ENCODE measurements around the gene SLC66A2. TPM values are rescaled to one million over a fixed set of nuclear protein-coding genes. Genes with fewer than 3 reads are reported as not detected.
"Not testable (repeated sequence)": the region's sequence is repeated elsewhere in the genome, so short reads cannot be mapped to it uniquely, and the experiment has no call there.

SLC66A2 gene
- total RNA-seq, result 65.2 TPM

GRCh38 chr18:79951545-79952455, at the start of gene SLC66A2:
Gene SLC66A2, minus strand, starts transcription at chr18:79951653. Its CDS starts 727 bp downstream, at chr18:79950926.
- ATAC-seq (peak; percentile 89), DNase-seq (ENCODE audit: low spot score) (peak; percentile 98)
- intact Hi-C loops (cut with DNase I), result no loop called here

- DNase-seq (ENCODE audit: low spot score) (no peak), ATAC-seq (no peak)
- intact Hi-C loops (cut with DNase I), result no loop called here
Observed at GRCh38 chr18:80000877-80001276, 49.4 kb upstream of the SLC66A2 start.

DNA sequence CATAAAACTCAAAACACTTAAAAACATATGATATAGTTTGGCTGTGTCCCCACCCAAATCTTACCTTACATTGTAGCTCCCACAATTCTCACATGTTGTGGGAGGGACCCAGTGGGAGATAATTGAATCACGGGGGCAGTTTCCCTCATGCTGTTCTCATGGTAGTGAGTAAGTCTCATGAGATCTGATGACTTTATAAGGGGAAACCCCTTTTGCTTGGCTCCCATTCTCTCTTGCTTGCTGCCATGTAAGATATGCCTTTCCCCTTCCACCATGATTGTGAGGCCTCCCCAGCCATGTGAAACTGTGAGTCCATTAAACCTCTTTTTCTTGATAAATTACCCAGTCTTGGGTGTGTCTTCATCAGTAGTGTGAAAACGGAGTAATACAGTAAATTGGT, 48.2 kb upstream of the SLC66A2 start:
- intact Hi-C loops (cut with DNase I); ATAC-seq; DNase-seq (ENCODE audit: low spot score): not testable (repeated sequence)

GRCh38 chr18:79991494-79991893, 40.0 kb upstream of the SLC66A2 start:
- ATAC-seq (no peak), DNase-seq (ENCODE audit: low spot score) (no peak)
- intact Hi-C loops (cut with DNase I), result no loop called here

- intact Hi-C loops (cut with DNase I), result no loop called here
- peak; percentile 69 for DNase-seq (ENCODE audit: low spot score)
- peak; percentile 18 for ATAC-seq
Observed at GRCh38 chr18:79989195-79989497, 37.7 kb upstream of the SLC66A2 start.

GRCh38 chr18:79988451-79989194, 37.2 kb upstream of the SLC66A2 start, which contains the start of gene TXNL4A:
Gene TXNL4A, minus strand, starts transcription at chr18:79988563. Its CDS starts 171 bp downstream, at chr18:79988392.
- DNase-seq (ENCODE audit: low spot score) (peak; percentile 91), ATAC-seq (peak; percentile 98)
- intact Hi-C loops (cut with DNase I), result no loop called here

GRCh38 chr18:79988071-79988450, 36.6 kb upstream of the SLC66A2 start:
- peak; percentile 65 for ATAC-seq
- intact Hi-C loops (cut with DNase I), result no loop called here
- peak; percentile 79 for DNase-seq (ENCODE audit: low spot score)

DNA sequence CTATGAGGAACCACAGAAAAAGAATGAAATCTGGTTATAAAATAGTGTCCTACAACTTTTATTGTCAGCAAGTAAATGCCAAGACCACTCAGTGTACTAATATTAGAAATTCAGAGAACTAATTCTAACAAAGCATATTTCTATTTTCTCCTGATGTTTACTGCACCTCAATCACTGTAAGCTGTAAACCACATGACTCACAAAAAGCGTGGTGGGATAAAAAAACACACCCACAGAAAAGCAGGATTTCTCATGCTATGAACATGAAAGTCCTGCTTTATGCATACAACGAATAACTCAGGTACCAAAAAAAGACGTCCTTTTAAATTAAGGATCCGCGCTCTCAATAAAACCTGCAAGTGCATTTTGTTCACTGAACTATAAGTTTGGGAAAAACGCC, 36.1 kb upstream of the SLC66A2 start:
- intact Hi-C loops (cut with DNase I), result no loop called here
- no peak for DNase-seq (ENCODE audit: low spot score)
- ATAC-seq, result no peak

DNA sequence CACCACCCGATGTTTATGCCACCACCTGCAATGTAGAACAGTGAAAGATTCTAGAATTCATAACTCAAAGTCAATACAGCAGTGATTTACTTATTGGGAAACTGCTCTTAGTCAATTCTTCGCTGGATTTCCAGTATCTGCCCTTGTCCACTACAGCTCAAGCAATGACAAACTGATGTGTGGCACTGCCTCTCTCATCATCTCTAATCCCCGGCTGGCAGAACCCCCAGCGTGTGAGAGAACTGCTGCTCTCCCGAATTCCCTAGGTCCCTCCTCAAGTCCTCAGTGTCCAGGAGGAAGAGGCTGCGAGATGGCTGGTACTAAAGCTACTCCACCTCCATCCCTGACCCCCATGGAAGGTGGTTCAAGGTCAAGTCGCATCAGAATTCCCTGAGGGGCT, 35.3 kb upstream of the SLC66A2 start:
- DNase-seq (ENCODE audit: low spot score), result no peak
- intact Hi-C loops (cut with DNase I), result no loop called here
- ATAC-seq, result no peak

DNA sequence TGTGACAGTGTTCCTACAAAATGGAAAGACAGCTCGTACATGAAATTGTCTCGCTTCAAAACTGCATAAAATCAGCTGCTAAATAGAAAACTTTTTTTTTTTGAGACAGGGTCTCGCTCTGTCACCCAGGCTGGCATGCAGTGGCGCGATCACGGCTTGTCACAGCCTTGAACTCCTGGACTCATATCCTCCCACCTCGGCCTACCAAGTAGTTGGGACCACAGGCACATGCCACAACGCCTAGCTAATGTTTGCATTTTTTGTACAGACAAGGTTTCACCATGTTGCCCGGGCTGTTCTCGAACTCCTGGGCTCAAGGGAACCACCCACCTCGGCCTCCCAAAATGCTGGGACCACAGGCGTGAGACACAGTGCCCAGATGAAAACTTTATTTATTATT, 33.7 kb upstream of the SLC66A2 start:
- ATAC-seq (no peak), DNase-seq (ENCODE audit: low spot score) (no peak)
- intact Hi-C loops (cut with DNase I), result no loop called here

GRCh38 chr18:79983793-79984192, 32.3 kb upstream of the SLC66A2 start:
- DNase-seq (ENCODE audit: low spot score) (no peak), ATAC-seq (no peak)
- intact Hi-C loops (cut with DNase I), result no loop called here

DNA sequence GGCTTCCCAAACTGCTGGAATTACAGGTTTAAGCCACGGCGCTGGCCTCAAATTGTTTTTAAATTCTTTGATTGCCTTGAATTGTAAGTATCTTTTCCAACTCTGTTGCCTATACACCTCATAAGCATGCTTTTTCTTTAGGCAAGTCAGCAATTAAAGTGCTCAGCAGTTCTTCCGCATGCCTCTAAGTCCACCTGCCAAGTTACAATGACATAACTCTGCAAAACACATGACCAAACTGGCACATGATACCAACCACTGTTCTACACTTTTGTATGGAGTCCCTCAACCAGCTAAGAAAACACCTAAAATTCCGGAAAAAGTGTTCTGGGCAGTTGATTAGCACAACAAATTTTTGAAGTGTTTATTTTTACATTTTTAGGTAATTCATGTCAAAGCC, 31.8 kb upstream of the SLC66A2 start:
- intact Hi-C loops (cut with DNase I), result no loop called here
- no peak for ATAC-seq
- no peak for DNase-seq (ENCODE audit: low spot score)

DNA sequence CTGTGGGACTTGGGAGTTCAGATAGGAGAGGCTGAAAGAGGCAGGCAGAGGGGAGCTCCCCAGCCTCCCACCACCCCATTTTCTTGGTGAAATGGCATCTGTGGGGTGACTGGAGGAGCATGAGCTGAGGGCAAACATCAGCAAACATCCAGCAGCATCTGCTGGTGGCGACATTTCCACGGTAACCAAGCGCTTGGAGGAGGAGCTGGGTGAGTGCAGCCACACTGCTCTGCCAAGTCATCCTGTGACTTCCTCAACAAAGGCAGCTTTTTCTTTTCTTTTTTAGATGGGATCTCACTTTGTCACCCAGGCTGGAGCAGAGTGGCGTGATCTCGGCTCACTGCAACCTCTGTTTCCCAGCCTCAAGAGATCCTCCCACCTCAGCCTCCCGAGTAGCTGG, 31.3 kb upstream of the SLC66A2 start:
- ATAC-seq (no peak), DNase-seq (ENCODE audit: low spot score) (no peak)
- intact Hi-C loops (cut with DNase I), result no loop called here

DNA sequence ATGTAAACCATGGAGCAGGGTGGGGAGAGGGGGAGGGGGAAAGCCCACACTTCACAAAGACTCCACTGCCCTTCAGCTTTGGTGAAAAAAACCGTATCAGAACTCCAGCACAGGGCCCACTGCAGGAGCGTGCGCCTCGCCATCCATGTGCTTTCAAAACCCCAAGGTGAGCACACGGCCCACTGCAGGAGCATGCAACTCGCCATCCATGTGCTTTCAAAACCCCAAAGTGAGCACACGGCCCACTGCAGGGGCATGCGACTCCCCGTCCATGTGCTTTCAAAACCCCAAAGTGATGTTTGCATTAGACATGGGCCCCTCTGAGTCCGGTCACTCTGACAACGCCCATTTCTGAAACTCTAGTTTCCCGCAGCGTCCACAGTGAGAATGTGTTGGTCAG, 29.1 kb upstream of the SLC66A2 start:
- intact Hi-C loops (cut with DNase I), result no loop called here
- DNase-seq (ENCODE audit: low spot score) (no peak), ATAC-seq (no peak)

- intact Hi-C loops (cut with DNase I), result no loop called here
- DNase-seq (ENCODE audit: low spot score), result no peak
- no peak for ATAC-seq
Observed at GRCh38 chr18:79979843-79980242, 28.4 kb upstream of the SLC66A2 start.

GRCh38 chr18:79975985-79976680, 24.7 kb upstream of the SLC66A2 start:
- DNase-seq (ENCODE audit: low spot score) (no peak), ATAC-seq (no peak)
- intact Hi-C loops (cut with DNase I), result no loop called here

DNA sequence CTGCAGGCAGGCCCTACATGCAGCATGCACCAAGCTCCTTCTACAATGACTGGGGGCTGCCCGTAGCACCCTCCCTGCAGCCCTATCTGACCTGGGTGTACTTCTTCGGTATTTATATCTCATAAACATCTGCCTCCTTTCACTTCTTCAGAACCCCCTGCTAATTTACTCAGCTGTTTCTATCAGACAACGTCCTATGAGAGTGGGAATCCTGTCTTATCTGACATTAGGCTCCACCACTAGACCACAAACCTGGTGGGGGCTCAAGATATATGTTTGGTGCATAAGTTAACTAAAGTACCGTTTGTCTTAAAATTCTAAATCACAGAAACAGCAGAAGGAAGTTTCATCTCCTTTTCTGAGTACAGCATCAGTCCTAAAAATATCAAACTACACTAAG, 23.6 kb upstream of the SLC66A2 start:
- intact Hi-C loops (cut with DNase I), result no loop called here
- ATAC-seq (no peak), DNase-seq (ENCODE audit: low spot score) (no peak)

GRCh38 chr18:79974025-79974654, 22.7 kb upstream of the SLC66A2 start:
- no peak for ATAC-seq
- intact Hi-C loops (cut with DNase I), result no loop called here
- DNase-seq (ENCODE audit: low spot score), result no peak

- intact Hi-C loops (cut with DNase I), result no loop called here
- DNase-seq (ENCODE audit: low spot score) (no peak), ATAC-seq (no peak)
Observed at GRCh38 chr18:79973517-79973916, 22.1 kb upstream of the SLC66A2 start.
